Activated T-cell treated with anti-CD3 and anti-CD28 coated beads for 48 hours (primary cell): ENCODE data around the gene CEP83.
A peak's percentile ranks its signal among the peaks of the same experiment; 100 is the strongest.

Experiments used
- DNase-seq: peaks from one replicate; pipeline ENCODE4 v3.0.0-alpha.2; 2020; ENCODE audit warnings: low read depth

CEP83 gene

DNA sequence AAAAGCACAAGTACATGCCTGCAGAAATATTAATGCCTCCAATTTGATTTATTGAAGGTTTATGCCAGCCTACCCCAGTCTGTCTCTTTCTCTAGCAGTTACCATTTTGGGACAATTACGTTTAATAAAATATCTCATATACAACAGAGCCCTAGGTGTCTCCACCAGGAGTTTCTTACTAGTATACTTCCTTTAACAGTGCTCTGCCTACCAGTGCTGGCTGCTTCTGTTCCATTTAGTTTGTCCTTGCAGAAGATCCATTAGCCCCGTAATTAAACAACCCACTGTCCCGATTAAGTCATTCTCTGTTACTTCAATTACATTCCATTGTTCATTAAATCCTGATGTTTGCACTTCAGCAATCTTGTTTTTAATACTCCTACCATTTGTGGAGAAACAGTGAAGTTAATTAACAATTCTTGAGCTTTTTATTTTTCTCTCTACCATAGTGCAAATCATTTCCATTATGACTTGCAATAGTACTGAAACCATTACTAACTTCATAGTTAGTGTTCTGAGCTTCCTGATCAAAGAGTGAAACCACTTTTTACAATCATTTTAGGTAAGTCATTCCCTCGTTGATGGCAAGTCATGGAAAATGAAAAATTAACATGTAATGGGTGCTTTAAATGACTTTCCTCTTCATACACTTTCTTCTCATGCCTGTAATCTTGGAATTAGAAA is 190.2 kb downstream of the CEP83 start:
- DNase-seq: no peak

DNA sequence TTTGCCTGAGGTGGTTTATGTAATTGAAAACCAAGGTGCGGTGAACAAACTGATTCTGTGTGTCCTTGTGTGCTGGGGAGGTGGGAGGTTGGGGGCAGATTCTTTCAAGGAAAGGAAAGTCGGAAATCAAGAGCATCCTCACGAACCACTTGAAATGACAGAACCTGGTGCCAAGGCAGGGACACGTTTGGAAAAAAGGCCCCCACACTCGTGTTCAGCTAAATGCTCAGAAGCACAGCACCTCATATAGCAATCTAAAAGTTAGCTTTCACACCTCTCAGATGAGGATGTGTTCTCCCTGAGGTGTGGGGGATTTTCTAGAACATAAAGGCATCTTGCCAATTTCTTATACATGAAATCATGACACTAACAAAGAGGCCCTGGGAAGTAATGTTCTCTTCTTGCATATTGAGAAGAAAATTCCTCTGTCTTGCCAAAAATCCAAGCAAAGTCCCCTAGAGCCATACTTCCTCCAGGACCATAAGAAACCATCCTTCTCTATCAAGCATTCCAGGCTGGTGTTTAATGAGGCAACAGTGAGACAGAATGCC is 191.7 kb downstream of the CEP83 start:
- no peak for DNase-seq

DNA sequence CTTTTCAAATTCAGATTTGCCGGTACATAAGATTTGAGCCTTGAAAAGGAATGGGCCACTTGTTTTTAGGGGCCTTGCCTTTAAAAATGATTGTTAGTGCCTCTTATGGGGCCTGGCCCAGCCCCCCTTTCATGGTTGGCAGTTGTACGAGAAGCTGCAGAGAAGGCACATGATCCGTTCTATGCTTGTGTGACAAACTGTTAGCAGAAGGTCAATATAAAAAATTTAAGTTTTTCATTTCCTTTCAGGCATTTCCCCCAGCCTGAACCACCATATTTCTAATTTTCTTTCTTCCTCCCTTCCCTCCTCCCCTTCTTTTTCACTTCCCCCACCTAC is 192.2 kb downstream of the CEP83 start:
- no peak for DNase-seq

GRCh38 chr12:94266796-94267536 is 192.7 kb downstream of the CEP83 start:
- no peak for DNase-seq

DNA sequence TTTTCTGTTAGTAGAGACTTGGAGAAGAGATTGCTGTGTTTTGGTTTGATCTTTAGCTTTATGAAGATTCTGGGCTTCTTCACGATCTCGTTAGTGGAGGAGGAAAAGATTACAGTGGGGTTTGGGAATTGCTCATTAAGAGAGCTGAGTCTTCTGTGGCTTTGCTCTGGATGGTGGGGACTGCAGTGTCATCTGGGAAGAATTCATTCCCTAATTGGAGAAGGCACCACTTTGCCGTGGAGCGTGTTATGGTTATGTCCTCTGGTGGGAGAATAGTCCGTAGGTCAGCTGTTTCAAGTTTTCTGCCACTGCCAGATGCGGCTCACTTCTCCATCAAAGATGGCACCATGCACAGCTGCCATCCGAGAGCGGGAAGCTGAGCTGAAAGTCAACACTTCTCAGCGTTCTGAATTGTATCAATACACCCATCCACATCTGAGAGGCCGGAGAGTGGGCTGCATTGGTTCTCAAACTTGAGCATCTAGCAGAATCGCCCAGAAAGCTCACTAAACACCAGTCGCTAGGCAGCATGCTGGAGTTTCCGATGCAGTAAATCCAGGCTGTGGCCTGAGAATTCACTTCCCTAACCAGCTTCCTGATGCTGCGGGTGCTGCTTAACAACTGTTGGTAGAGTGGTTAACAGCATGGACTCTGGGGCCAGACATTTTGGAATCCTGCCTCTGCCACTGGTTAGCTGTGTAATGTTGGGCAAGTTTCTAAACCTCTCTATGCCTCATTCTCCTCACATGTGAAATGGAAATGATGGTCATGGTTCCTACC is 193.5 kb downstream of the CEP83 start:
- DNase-seq: no peak

DNA sequence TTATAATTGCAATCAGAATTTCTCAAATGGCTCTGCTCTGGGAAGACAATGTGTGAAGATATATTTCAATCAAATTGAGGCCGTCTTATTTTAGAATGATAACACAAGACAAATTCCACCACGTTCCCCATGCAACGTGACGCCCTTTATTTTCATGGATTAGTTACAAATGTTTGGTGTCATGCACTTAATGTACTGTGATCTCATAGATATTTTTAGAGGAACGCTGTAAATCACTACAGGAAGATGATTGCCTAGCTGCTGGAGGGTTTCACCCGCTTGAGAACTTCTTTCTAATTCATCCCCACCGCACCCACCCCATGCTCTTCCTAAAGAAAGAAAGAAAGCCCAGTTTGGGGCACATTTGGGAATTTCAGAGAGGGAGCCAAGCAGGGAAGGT is 194.1 kb downstream of the CEP83 start:
- DNase-seq: no peak

GRCh38 chr12:94264736-94265485 is 194.8 kb downstream of the CEP83 start:
- no peak for DNase-seq

GRCh38 chr12:94263905-94264561 is 195.6 kb downstream of the CEP83 start:
- DNase-seq: no peak

DNA sequence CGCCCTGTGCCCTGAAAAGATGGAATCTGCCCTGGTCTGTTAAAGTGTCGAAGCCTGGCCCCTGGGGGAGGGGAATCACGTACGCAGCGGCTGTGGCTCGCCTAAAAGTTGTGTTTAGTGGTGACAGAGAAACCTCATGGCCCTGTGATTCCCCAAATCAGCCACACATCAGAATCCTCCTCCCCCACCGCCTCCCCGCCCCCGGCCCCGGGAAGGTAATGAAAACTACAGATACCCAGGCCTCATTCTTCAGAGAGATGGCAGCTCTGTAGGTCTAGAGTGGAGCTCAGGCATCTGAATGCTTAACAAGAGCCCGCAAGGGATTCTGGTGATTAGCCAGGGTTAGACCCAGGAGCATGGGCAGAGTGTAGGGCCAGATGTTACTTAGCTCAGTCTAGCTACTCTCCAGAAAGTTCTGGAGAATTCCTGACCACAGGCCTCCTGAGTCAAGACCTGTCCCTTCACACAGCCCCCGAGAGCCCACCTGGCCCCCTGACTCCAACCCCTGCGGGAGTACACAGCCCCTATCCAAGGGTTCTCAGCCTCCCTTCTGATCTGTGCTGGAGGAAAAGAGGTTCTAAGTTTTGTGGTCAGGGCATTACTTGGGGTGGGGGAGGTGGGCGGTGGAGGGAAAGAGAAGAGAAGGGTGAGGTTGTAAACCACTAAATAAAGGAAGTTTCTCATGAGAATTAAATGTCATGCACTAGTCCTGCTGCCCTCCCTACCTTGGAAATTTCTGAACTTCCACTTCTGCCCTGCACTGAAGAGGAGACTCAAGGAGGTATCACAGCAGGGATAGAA is 196.5 kb downstream of the CEP83 start:
- peak; percentile 64 for DNase-seq

DNA sequence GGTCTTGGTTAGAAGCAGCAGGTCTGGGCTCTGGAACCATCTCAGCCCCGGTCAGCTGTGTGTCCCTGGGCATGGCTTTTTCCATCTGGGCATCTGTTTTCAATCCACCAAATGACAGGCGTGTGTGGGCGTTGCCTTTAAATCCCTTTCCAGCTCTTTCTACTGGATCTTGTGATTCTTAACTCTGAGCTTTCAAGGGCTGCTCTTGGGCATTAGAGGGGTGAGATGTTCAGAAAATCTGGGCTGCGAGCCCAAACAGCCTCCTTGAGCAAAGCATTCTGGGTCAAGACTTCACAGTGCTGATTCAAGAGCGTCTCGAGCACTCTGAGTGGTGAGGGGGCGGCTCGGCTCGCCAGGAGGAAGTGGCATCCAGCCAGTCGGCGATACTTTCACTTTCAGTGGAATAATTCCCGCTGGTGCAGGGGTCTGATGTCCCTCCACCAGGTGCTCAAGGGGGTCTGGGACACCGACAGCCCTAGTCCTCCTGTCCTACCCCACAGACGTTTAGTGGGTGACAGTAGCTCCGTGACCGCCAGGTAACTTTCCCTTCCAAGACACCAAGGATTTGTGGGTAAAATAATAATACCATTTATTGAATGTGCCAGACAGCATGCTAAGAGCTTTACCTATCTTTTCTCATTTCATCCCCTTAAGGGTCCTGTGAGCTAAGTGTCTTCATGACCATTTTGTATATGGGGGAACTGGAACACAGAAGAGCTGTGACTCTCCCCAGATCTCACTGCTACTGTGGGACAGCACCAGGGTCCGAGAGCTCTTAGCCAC is 197.2 kb downstream of the CEP83 start:
- DNase-seq: peak; percentile 62

DNA sequence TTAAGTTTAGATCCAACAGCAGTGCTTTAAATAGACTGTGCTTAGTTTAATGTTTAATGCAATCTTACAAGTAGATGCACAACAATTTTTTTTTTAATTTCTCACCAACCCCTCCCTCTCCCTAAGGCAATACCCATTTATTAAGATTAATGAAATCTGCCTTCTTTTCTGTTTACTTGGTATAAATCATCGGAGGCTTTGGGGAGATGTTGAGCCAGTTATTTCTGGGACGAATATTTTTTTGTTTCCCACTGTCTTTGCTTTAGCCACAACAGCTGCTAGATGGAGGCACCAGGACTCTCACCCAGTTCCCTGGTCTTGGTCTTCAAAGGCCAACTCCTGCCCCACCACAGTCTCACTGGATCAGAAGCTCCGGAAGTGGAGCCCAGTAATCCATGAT is 197.9 kb downstream of the CEP83 start:
- DNase-seq: no peak

GRCh38 chr12:94261119-94261518 is 198.5 kb downstream of the CEP83 start:
- no peak for DNase-seq

DNA sequence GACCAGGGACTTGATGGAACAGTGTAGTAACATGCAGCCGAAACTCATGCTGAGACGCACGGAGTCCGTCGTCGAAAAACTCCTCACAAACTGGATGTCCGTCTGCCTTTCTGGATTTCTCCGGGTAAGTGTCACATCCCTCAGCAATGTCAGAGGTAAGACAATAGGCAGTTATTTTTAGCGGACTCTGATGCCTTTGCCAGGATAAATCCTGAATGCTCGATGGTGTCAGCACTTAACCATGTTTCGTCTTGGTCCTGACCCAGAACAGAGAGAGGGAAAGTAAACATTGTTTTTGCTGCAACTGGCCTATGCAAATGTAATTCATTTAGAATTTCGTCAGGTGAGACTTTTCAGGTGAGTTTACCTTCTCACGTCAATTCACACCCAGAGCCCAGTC is 198.9 kb downstream of the CEP83 start:
- no peak for DNase-seq

DNA sequence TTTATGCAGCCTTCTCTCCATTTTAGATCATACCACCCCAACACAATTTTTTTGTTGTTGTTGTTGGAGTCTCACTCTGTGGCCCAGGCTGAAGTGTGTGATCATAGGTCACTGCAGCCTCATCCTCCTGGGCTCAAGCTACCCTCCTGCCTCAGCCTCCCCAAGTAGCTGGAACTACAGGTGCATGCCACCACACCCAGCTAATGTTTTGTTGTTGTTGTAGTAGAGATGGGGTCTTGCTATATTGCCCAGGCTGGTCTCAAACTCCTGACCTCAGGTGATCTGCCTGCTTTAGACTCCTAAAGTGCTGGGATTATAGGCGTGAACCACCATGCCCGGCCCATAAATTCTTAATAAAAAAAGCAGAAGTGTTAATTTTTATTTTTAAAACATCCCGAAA is 199.7 kb downstream of the CEP83 start:
- DNase-seq: no peak

DNA sequence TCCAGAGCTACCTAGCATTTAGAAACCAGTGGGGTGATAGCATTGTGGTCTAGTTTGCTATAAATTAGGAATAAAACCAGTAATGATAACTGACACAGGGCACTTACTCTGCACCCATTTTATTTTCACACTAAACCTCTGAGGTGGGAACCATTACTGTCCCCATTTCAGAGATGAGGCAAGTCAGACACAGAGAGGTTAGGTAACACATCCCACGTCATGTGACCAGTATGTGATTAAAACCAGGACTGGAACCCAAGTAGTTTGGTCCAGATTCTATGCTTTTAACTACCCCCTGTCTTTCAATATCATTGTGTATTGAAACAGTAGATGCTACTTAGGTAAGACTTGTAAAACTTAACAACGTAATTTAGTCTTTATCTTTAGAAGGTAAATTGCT is 201.1 kb downstream of the CEP83 start:
- no peak for DNase-seq
